Muscle of leg (tissue), 11 donors: ENCODE measurements around the gene C3orf20. TPM values are rescaled to one million over a fixed set of nuclear protein-coding genes. Genes with fewer than 3 reads are reported as not detected.

Experiments used
- DNase-seq: peaks from one replicate; pipeline ENCODE4 v3.0.0; 2013
- H3K27ac ChIP-seq: one replicate; pipeline ENCODE4 v1.5.1; 2013; ENCODE audit warnings: mild to moderate bottlenecking, low read length, control low read depth
- H3K27me3 ChIP-seq: one replicate; pipeline ENCODE4 v1.6.1; 2013; ENCODE audit warnings: low read length; ENCODE audit not compliant: control insufficient read depth, insufficient read depth
- H3K36me3 ChIP-seq: one replicate; pipeline ENCODE4 v1.6.1; 2013; ENCODE audit warnings: low read length; ENCODE audit not compliant: control insufficient read depth, insufficient read depth
- H3K4me1 ChIP-seq: one replicate; pipeline ENCODE4 v1.6.1; 2013; ENCODE audit warnings: low read length; ENCODE audit not compliant: control insufficient read depth, insufficient read depth
- H3K4me3 ChIP-seq: one replicate; pipeline ENCODE4 v1.5.1; 2013; ENCODE audit warnings: low read length, control low read depth
- H3K9me3 ChIP-seq: replicated peaks from 2 replicates; pipeline ENCODE4 v1.6.1; 2013; ENCODE audit warnings: low read depth, low read length; ENCODE audit not compliant: control insufficient read depth
- WGBS: methylation state at CpG from one replicate; pipeline ENCODE4 v1.1.5; 2013; ENCODE audit warnings: missing lambda C conversion rate; ENCODE audit not compliant: insufficient coverage; 5-methylcytosine and 5-hydroxymethylcytosine counted together
- polyA plus RNA-seq, 8 donors: library from polyadenylated mRNA; unstranded; fragments of 120-200 nt; gene quantifications; one replicate each; pipeline versions ENCODE4 v1.2.1 to v1.2.3, GENCODE V29; 2013; ENCODE audit warnings: inconsistent platforms in 1 of 8, low replicate concordance in 1 of 8; ENCODE audit not compliant: insufficient read length in 8 of 8, insufficient read depth in 1 of 8
- total RNA-seq: library from RNA; stranded (reverse); fragments of 120-200 nt; gene quantifications from one replicate; pipeline ENCODE4 v1.2.4, GENCODE V29; 2013

The C3orf20 gene
- total and polyA plus RNA-seq, 9 donors, result 0.05 to 0.35 (median 0.15) TPM

GRCh38 chr3:14634763-14635400 is 40.1 kb upstream of the C3orf20 start:
- Histone ChIP-seq H3K36me3 (no peaks in the 10 kb centered on the region), H3K4me3 (no peak overlapping the region), H3K4me1 (no peaks in the 10 kb centered on the region), H3K27me3 (peaks cover 20% of the 10 kb centered on the region), H3K9me3 (no peaks in the 10 kb centered on the region), H3K27ac (no peak overlapping the region)
- WGBS, result no CpG with 5 or more reads among the region's 4 CpGs
- DNase-seq, result no peak

- peaks cover 32% of the 10 kb centered on the region for H3K27me3 ChIP-seq
- H3K4me3 ChIP-seq, result no peak overlapping the region
- H3K36me3 ChIP-seq, result no peaks in the 10 kb centered on the region
- 83% methylated on average over 2 of the region's 4 CpGs for WGBS
- H3K27ac ChIP-seq, result no peak overlapping the region
- H3K9me3 ChIP-seq, result no peaks in the 10 kb centered on the region
- no peak for DNase-seq
- no peaks in the 10 kb centered on the region for H3K4me1 ChIP-seq
These were observed 38.3 kb upstream of the C3orf20 start for GRCh38 chr3:14636496-14637087.

- Histone ChIP-seq H3K36me3 (no peaks in the 10 kb centered on the region), H3K4me3 (no peak overlapping the region), H3K4me1 (no peaks in the 10 kb centered on the region), H3K27ac (no peak overlapping the region), H3K9me3 (no peaks in the 10 kb centered on the region), H3K27me3 (peaks cover 40% of the 10 kb centered on the region)
- 83% methylated on average over 2 of the region's 10 CpGs for WGBS
- no peak for DNase-seq
These were observed 34.8 kb upstream of the C3orf20 start for GRCh38 chr3:14640157-14640562.

- no CpG with 5 or more reads among the region's 2 CpGs for WGBS
These were observed 34.2 kb upstream of the C3orf20 start for GRCh38 chr3:14640734-14641133.

GRCh38 chr3:14641346-14641745 is 33.6 kb upstream of the C3orf20 start:
- H3K4me3 ChIP-seq, result no peak overlapping the region
- no peak overlapping the region for H3K27ac ChIP-seq
- no peaks in the 10 kb centered on the region for H3K4me1 ChIP-seq
- H3K36me3 ChIP-seq, result no peaks in the 10 kb centered on the region
- WGBS, result 83% methylated on average over 4 of the region's 4 CpGs
- H3K9me3 ChIP-seq, result no peaks in the 10 kb centered on the region
- H3K27me3 ChIP-seq, result peaks cover 31% of the 10 kb centered on the region
- DNase-seq, result no peak

More at GRCh38 chr3:14640734-14641133, 34.2 kb upstream of the C3orf20 start:
- Histone ChIP-seq H3K27ac (no peak overlapping the region), H3K27me3 (peaks cover 35% of the 10 kb centered on the region), H3K4me1 (no peaks in the 10 kb centered on the region), H3K36me3 (no peaks in the 10 kb centered on the region), H3K4me3 (no peak overlapping the region), H3K9me3 (no peaks in the 10 kb centered on the region)
- DNase-seq, result no peak

GRCh38 chr3:14645453-14645852 is 29.5 kb upstream of the C3orf20 start:
- no peak for DNase-seq
- Histone ChIP-seq H3K4me3 (no peak overlapping the region), H3K36me3 (no peaks in the 10 kb centered on the region), H3K4me1 (no peaks in the 10 kb centered on the region), H3K9me3 (no peaks in the 10 kb centered on the region), H3K27me3 (peaks cover 28% of the 10 kb centered on the region), H3K27ac (no peak overlapping the region)
- WGBS, result 91% methylated on average over 3 of the region's 5 CpGs

- Histone ChIP-seq H3K27me3 (peaks cover 26% of the 10 kb centered on the region), H3K9me3 (no peaks in the 10 kb centered on the region), H3K4me3 (no peak overlapping the region), H3K36me3 (no peaks in the 10 kb centered on the region), H3K27ac (no peak overlapping the region), H3K4me1 (no peaks in the 10 kb centered on the region)
- DNase-seq, result no peak
- 88% methylated on average over 3 of the region's 6 CpGs for WGBS
These were observed 28.8 kb upstream of the C3orf20 start for GRCh38 chr3:14646131-14646573.

- Histone ChIP-seq H3K9me3 (no peaks in the 10 kb centered on the region), H3K4me1 (no peaks in the 10 kb centered on the region), H3K4me3 (no peak overlapping the region), H3K27ac (no peak overlapping the region), H3K27me3 (peaks cover 22% of the 10 kb centered on the region), H3K36me3 (no peaks in the 10 kb centered on the region)
- no peak for DNase-seq
- WGBS, result 65% methylated on average over 5 of the region's 9 CpGs
These were observed 28.1 kb upstream of the C3orf20 start for GRCh38 chr3:14646589-14647413.

- Histone ChIP-seq H3K4me1 (peaks cover 8% of the 10 kb centered on the region), H3K27me3 (peaks cover 16% of the 10 kb centered on the region), H3K4me3 (no peak overlapping the region), H3K27ac (no peak overlapping the region), H3K9me3 (no peaks in the 10 kb centered on the region), H3K36me3 (no peaks in the 10 kb centered on the region)
- 91% methylated on average over 8 of the region's 19 CpGs for WGBS
- no peak for DNase-seq
These were observed 26.7 kb upstream of the C3orf20 start for GRCh38 chr3:14647976-14648955.
